IMR-90 (cell line): Measurements from ENCODE around the gene MAP4K1. TPM values are rescaled to one million over a fixed set of nuclear protein-coding genes. Genes with fewer than 3 reads are reported as not detected.

Experiments
- ATAC-seq: fragments of 200-7000 bp; cut with Tn5 transposase; 2 replicates; pipeline ENCODE4 v1.9.1; 2020; ENCODE audit warnings: low read depth, mild to moderate bottlenecking, moderate library complexity
- BruUV-seq: library from RNA; stranded (reverse); fragments of 400-500 nt; replicated peaks from 2 replicates; lab custom pipeline; 2021; lab: Mats Ljungman, UMichigan
- CTCF ChIA-PET: fragments of 300-600 bp; formaldehyde crosslinking; extraction: SDS; loops from one replicate; lab custom pipeline; 2021; ENCODE audit warnings: antibody characterized with exemption; lab: Yijun Ruan, JAX
- POLR2A ChIA-PET: fragments of 300-600 bp; sonication (Branson Sonifier 250); formaldehyde crosslinking; loops from one replicate; lab custom pipeline; 2022; ENCODE audit warnings: antibody characterized with exemption; ENCODE audit not compliant: unreplicated experiment; lab: Charles Lee
- DNase-seq: peaks from one replicate; pipeline ENCODE4 v3.0.0; 2013
- H2AFZ ChIP-seq: replicated peaks from 2 replicates; pipeline ENCODE3; 2013; ENCODE audit warnings: low read length, mild to moderate bottlenecking; ENCODE audit not compliant: poor library complexity
- H2AK5ac ChIP-seq: 2 replicates; pipeline ENCODE4 v1.6.1; 2013; ENCODE audit warnings: low read depth, low read length, inconsistent platforms
- H2AK9ac ChIP-seq: replicated peaks from 2 replicates; pipeline ENCODE3; 2013; ENCODE audit warnings: mild to moderate bottlenecking, low read depth, low read length, moderate library complexity; ENCODE audit not compliant: poor library complexity
- H2BK120ac ChIP-seq: 2 replicates; pipeline ENCODE4 v1.6.1; 2013; ENCODE audit warnings: low read depth, low read length, inconsistent platforms
- H2BK15ac ChIP-seq: 3 replicates; pipeline ENCODE4 v1.6.1; 2013; ENCODE audit warnings: low read depth, low read length, inconsistent platforms
- H2BK20ac ChIP-seq: 2 replicates; pipeline ENCODE4 v1.6.1; 2013; ENCODE audit warnings: low read depth, mild to moderate bottlenecking, inconsistent platforms, low read length, moderate library complexity
- H2BK5ac ChIP-seq: 2 replicates; pipeline ENCODE4 v1.6.1; 2013; ENCODE audit warnings: mild to moderate bottlenecking, low read depth, low read length, inconsistent platforms; ENCODE audit not compliant: poor library complexity, severe bottlenecking
- H3K14ac ChIP-seq: replicated peaks from 2 replicates; pipeline ENCODE4 v1.6.1; 2013; ENCODE audit warnings: low read depth, low read length, inconsistent platforms
- H3K18ac ChIP-seq: 2 replicates; pipeline ENCODE4 v1.6.1; 2013; ENCODE audit warnings: low read depth, low read length, control low read depth
- H3K23ac ChIP-seq: 2 replicates; pipeline ENCODE4 v1.6.1; 2013; ENCODE audit warnings: low read depth, low read length, inconsistent platforms
- H3K27ac ChIP-seq: 2 replicates; pipeline ENCODE4 v1.5.1; 2013; ENCODE audit warnings: mild to moderate bottlenecking, control low read depth, low read length; ENCODE audit not compliant: insufficient read depth
- H3K27me3 ChIP-seq: 2 replicates; pipeline ENCODE4 v1.6.1; 2013; ENCODE audit warnings: low read length; ENCODE audit not compliant: control insufficient read depth, insufficient read depth
- H3K36me3 ChIP-seq: 2 replicates; pipeline ENCODE4 v1.6.1; 2013; ENCODE audit warnings: low read length, mixed read lengths; ENCODE audit not compliant: control insufficient read depth, insufficient read depth
- H3K4ac ChIP-seq: 2 replicates; pipeline ENCODE4 v1.6.1; 2013; ENCODE audit warnings: low read depth, low read length, inconsistent platforms
- H3K4me1 ChIP-seq: 2 replicates; pipeline ENCODE4 v1.6.1; 2013; ENCODE audit warnings: low read length, mixed read lengths; ENCODE audit not compliant: control insufficient read depth, insufficient read depth
- H3K4me2 ChIP-seq: 2 replicates; pipeline ENCODE4 v1.6.1; 2013; ENCODE audit warnings: low read depth, mild to moderate bottlenecking, control low read depth, low read length, moderate library complexity
- H3K4me3 ChIP-seq: 2 replicates; pipeline ENCODE4 v1.5.1; 2013; ENCODE audit warnings: low read depth, mild to moderate bottlenecking, control low read depth, low read length, moderate library complexity; ENCODE audit not compliant: insufficient read depth
- H3K56ac ChIP-seq: 2 replicates; pipeline ENCODE4 v1.6.1; 2013; ENCODE audit warnings: low read length, inconsistent platforms; ENCODE audit not compliant: insufficient read depth; ENCODE audit errors: extremely low read depth
- H3K79me1 ChIP-seq, 2 experiments: 2 replicates each; pipeline ENCODE4 v1.6.1; 2013; ENCODE audit warnings: low read length in 2 of 2, inconsistent platforms in 1 of 2, low read depth in 1 of 2
- H3K9ac ChIP-seq: 2 replicates; pipeline ENCODE4 v1.6.1; 2013; ENCODE audit warnings: low read depth, low read length, control low read depth
- H3K9me1 ChIP-seq: 2 replicates; pipeline ENCODE4 v1.6.1; 2013; ENCODE audit warnings: low read length, inconsistent platforms; ENCODE audit not compliant: insufficient read depth
- H3K9me3 ChIP-seq: 2 replicates; pipeline ENCODE4 v1.6.1; 2013; ENCODE audit warnings: low read length; ENCODE audit not compliant: control insufficient read depth, insufficient read depth
- H4K20me1 ChIP-seq: 2 replicates; pipeline ENCODE4 v1.6.1; 2013; ENCODE audit warnings: low read length, inconsistent platforms; ENCODE audit not compliant: insufficient read depth
- H4K5ac ChIP-seq: 2 replicates; pipeline ENCODE4 v1.6.1; 2013; ENCODE audit warnings: mild to moderate bottlenecking, low read depth, low read length, control low read depth
- H4K8ac ChIP-seq, 2 experiments: 2 replicates each; pipeline ENCODE4 v1.6.1; 2013; ENCODE audit warnings: low read depth in 2 of 2, low read length in 2 of 2, control low read depth in 1 of 2, inconsistent platforms in 1 of 2
- H4K91ac ChIP-seq: 2 replicates; pipeline ENCODE4 v1.6.1; 2013; ENCODE audit warnings: low read depth, low read length, inconsistent platforms; ENCODE audit not compliant: insufficient read depth
- BHLHE40 ChIP-seq: fragments of 150-350 bp; IDR thresholded peaks from 2 replicates; pipeline ENCODE4 v1.6.1; 2016; ENCODE audit warnings: mild to moderate bottlenecking, low read depth, low read length
- CHD1 ChIP-seq: IDR thresholded peaks from 2 replicates; pipeline ENCODE4 v1.6.1; 2012; ENCODE audit warnings: low read depth, low read length, improper control_type of control experiment
- NFE2L2 ChIP-seq: fragments of 150-350 bp; IDR thresholded peaks from 2 replicates; pipeline ENCODE4 v1.6.1; 2016; ENCODE audit warnings: low read depth, mild to moderate bottlenecking, low read length
- RAD21 ChIP-seq: IDR thresholded peaks from 2 replicates; pipeline ENCODE4 v1.6.1; 2012; ENCODE audit warnings: low read length, improper control_type of control experiment
- RCOR1 ChIP-seq: IDR thresholded peaks from 2 replicates; pipeline ENCODE4 v1.6.1; 2012; ENCODE audit warnings: mild to moderate bottlenecking, low read length, improper control_type of control experiment; ENCODE audit not compliant: insufficient replicate concordance
- USF2 ChIP-seq: fragments of 150-350 bp; IDR thresholded peaks from 2 replicates; pipeline ENCODE4 v1.6.1; 2017; ENCODE audit warnings: mild to moderate bottlenecking, antibody characterized with exemption, low read length, low read depth
- WGBS, 2 experiments: methylation state at CpG; one replicate each; pipeline versions ENCODE4 v1.1.5 to v1.1.7; 2013; ENCODE audit warnings: missing lambda C conversion rate in 2 of 2; ENCODE audit not compliant: insufficient read length in 1 of 2; ENCODE audit errors: extremely low coverage in 2 of 2; 5-methylcytosine and 5-hydroxymethylcytosine counted together
- dilution Hi-C: fragments of 300-500 bp; cut with HindIII; formaldehyde crosslinking; loops from one replicate; pipeline ENCODE4 v1.14.3; 2018; ENCODE audit warnings: low sequenced_read_pairs; ENCODE audit not compliant: unreplicated experiment
- in situ Hi-C: fragments of 300-500 bp; cut with MboI; formaldehyde crosslinking; loops from 3 replicates; pipeline ENCODE4 v1.14.3; 2019; ENCODE audit warnings: low sequenced_read_pairs, inconsistent platforms, mixed read lengths
- intact Hi-C: fragments of 100-400 bp; cut with micrococcal nuclease; formaldehyde crosslinking; loops from 2 replicates; pipeline ENCODE4 v1.10.0; 2022
- polyA plus RNA-seq, 3 experiments: library from polyadenylated mRNA; depleted of rRNA; stranded (reverse); fragments of >200 nt; gene quantifications; 2 replicates each; pipeline ENCODE4 v1.2.3, GENCODE V29; 2012; ENCODE audit warnings: low replicate concordance in 1 of 3
- total RNA-seq: library from RNA; depleted of rRNA; stranded (reverse); fragments of >200 nt; gene quantifications from 2 replicates; pipeline ENCODE4 v1.2.3, GENCODE V29; 2012
- TF ChIP-seq, protein P1 (sequence below): fragments of 150-350 bp; IDR thresholded peaks from 2 replicates; pipeline ENCODE4 v1.6.1; 2016; ENCODE audit warnings: low read depth, mild to moderate bottlenecking, low read length, moderate library complexity, borderline replicate concordance

MAP4K1 gene
- total and polyA plus RNA-seq, 2 of the 4 experiments (the other 2 are of a cell fraction) = 0.22 TPM; not detected in 1

DNA sequence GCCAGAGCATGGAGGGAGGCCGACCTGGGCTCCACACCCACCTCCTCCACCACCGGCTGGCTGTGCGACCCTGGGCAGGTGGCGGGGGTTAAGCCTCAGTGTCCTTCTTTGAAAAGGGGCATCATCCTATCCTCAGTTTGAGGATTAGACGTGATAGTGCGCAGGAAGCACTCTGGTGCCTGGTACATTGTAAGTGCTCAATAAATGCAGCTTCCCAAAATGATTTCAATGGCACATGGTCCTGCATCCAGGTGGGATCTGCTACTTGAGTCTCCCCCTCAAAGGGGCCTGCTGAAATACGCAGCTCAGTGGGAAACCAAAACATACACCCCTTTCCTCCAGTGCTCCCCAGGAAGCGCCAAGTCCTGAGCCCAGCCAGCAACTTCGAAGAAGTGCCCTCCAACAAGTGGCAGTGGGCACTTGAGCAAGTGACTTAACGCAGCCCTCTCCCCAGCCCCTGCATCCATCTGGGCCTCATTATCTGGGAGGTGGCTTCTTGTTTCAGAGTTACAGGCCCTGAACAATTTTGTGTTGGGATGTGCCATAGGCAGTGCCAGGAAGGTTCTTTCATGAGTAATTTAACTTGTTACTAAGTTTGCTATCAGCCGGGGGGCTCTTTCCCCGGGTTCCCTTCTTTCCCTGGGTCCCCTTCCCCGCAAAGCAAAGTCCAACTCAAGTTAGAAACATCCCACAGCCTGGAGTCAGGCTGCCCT, 47.6 kb upstream of the MAP4K1 start:
- H3K9me1 ChIP-seq = peaks cover 67% of the 10 kb centered on the region
- peak overlapping the region; percentile 90 for H3K56ac ChIP-seq
- TF ChIP-seq RAD21 (no peak), USF2 (no peak), RCOR1 (no peak), BHLHE40 (no peak), CHD1 (no peak), NFE2L2 (no peak)
- TF ChIP-seq, protein P1, sequence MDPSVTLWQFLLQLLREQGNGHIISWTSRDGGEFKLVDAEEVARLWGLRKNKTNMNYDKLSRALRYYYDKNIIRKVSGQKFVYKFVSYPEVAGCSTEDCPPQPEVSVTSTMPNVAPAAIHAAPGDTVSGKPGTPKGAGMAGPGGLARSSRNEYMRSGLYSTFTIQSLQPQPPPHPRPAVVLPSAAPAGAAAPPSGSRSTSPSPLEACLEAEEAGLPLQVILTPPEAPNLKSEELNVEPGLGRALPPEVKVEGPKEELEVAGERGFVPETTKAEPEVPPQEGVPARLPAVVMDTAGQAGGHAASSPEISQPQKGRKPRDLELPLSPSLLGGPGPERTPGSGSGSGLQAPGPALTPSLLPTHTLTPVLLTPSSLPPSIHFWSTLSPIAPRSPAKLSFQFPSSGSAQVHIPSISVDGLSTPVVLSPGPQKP = no peak
- BruUV-seq = no TSS peak
- peak overlapping the region; percentile 61 for H3K9ac ChIP-seq
- in situ Hi-C loops (no loop called here), intact Hi-C loops (no loop called here), dilution Hi-C loops (no loop called here)
- peak overlapping the region; percentile 88 for H2BK20ac ChIP-seq
- peak overlapping the region; percentile 96 for H2BK5ac ChIP-seq
- H3K27ac ChIP-seq = peak overlapping the region; percentile 96
- H4K8ac ChIP-seq = peak overlapping the region; percentile 95 to 97
- CTCF ChIA-PET = no interaction called here
- no peaks in the 10 kb centered on the region for H3K27me3 ChIP-seq
- peak overlapping the region; percentile 100 for H2AK5ac ChIP-seq
- H3K79me1 ChIP-seq = peaks cover 5 to 78% of the 10 kb centered on the region in 2 experiments; a peak in 3 of 4 replicates
- H3K4me3 ChIP-seq = no peak overlapping the region
- peaks cover 15% of the 10 kb centered on the region for H3K36me3 ChIP-seq
- peak overlapping the region; percentile 66 for H3K18ac ChIP-seq
- H2BK120ac ChIP-seq = peak overlapping the region; percentile 99
- peaks cover 64% of the 10 kb centered on the region for H3K4me1 ChIP-seq
- H2AK9ac ChIP-seq = peak overlapping the region; percentile 91
- peak overlapping the region; percentile 11; the same call in 1 of the 2 replicates for H3K4me2 ChIP-seq
- peak overlapping the region; percentile 4 for H4K5ac ChIP-seq
- peak overlapping the region; percentile 99 for H3K23ac ChIP-seq
- POLR2A ChIA-PET = no interaction called here
- H3K9me3 ChIP-seq = no peaks in the 10 kb centered on the region
- H2AFZ ChIP-seq = peak overlapping the region; percentile 62
- H2BK15ac ChIP-seq = peak overlapping the region; percentile 100; the same call in 2 of the 3 replicates
- DNase-seq (no peak), ATAC-seq (no peak)
- peak overlapping the region; percentile 99 for H4K91ac ChIP-seq
- H4K20me1 ChIP-seq = peaks cover 74% of the 10 kb centered on the region
- H3K14ac ChIP-seq = peak overlapping the region; percentile 99
- 67% methylated on average over 5 of the region's 13 CpGs; no CpG with 5 or more reads in 1 of the 2 experiments for WGBS, 2 experiments
- peak overlapping the region; percentile 98 for H3K4ac ChIP-seq
